GM18502 (cell line): ENCODE measurements around the gene COL4A6.

Source experiments
- ATAC-seq: cut with Tn5 transposase; IDR thresholded peaks from one replicate; pipeline ENCODE4 v1.9.1; 2021; ENCODE audit warnings: mild to moderate bottlenecking; ENCODE audit not compliant: unreplicated experiment, poor library complexity

The COL4A6 gene

DNA sequence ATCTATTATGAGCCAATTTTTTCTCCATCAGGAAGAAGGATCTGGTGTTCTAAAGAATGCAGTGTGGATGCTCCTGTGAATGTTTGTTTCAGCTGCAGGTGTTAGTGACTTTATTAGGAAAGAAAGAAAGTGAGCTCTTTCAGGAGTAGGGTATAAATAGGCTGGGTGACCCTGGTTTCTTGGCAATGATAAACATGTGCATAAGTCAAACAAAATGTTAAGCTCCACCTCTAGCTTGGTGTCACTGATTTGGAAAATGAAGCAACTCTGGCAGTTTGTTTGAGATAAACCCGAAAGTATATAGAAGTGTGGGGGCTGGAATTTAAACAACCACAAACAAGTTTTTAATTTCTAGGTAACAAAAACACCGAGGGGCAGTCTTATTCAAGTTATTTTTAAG is 152.3 kb downstream of the COL4A6 start:
- no peak for ATAC-seq

DNA sequence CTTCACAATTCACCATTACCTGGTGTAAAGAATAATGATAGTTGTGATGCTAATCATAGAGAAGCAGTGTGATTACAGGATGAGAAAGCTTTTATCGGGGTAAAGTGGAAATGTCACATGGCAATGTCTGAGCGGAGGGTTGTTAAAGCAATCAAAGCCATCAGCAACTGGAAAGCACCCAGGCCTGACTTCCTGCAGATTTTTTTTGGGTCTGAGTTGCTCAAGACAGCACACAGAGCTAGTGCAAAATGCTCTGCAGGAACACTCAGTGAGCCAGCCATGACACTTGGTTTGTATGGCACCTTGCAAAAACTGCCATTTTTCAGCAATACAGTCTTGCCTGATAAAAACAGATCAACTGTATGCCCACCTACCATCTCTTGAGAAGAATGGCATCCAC is 152.9 kb downstream of the COL4A6 start:
- no peak for ATAC-seq

DNA sequence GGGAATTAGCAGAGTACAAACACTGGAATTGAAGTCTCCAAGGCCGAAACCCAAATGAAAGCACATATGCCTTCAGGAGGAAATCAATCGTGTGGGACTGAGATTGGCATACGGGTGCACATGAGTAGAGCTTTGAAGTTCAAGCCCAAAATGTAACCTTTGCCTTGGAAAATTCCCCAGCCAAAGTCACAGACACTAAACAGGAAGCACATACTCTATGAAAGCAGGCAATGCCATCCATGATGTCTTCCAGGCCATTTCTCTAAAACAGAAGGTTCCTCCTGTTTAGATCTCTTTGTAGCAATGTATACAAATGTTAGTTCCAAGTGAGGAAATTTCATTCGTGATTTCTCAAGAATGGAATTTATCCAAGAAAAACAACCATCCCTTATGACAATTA is 162.5 kb downstream of the COL4A6 start:
- ATAC-seq, result no peak

DNA sequence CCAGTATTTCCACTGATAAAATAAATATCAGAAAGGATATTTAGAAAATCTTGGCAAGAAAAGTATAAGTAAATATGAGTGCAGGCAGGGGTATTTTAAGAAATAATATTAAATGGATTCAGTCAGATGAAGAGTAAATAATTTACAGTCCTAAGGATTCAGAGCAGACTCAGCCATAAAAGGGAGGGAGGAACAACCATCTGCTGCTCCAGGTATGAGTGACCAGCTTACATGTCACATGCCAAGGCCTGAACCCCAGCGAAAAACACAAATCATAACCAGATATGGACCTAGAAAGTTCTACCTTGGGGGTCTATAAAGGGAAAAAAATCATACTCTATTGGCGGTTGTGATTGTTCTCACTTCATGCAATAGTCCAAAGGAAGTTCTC is 166.8 kb downstream of the COL4A6 start:
- no peak for ATAC-seq

DNA sequence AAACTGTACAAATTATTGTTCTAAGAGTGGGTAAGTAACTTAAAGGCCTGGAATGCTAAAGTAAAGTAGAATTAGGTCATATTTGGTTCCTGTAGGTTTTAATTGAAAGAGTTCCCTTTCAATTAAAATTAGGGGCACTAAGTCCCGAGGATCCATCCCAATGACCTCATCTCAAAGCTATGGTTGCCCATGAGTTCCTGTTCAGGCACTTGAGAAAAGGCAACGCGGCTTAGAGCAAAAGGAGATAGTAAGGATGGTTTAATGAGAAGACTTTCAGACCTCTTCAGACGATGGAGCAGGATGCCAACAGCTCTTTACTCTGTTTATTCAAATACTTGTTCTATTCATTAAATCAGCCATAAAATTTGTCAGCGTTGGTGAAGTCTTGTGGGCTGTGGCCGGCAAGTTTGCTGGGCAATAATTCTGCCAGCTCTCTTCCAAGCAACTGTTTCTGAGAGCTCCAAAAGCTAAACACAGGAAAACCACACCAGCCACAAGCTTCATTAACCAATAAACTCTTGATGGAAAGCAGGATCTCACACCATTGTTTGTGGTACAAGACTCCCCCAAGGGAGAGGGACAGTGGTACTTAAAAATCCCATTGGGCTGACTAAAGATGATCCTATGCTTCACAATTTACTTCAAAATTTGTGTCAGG is 167.4 kb downstream of the COL4A6 start:
- ATAC-seq, result no peak

DNA sequence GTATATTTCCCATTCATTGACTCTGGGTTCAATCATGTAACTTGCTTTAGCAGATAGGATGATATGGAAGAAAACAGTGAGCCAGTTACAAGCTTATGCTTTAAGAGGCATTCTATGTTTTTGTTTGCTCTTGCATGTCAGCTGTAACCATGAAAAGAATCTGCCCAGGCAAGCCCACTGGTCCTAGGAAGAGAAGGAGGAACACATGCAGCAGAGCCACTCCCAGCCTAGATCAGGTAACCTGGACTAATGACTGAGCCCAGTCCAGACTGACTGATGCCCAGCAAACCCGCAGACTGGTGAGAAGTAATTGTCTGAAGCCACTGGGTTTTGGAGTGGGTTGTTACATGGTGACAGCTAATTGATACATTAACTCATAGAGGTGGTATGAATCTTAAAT is 167.9 kb downstream of the COL4A6 start:
- ATAC-seq, result no peak

DNA sequence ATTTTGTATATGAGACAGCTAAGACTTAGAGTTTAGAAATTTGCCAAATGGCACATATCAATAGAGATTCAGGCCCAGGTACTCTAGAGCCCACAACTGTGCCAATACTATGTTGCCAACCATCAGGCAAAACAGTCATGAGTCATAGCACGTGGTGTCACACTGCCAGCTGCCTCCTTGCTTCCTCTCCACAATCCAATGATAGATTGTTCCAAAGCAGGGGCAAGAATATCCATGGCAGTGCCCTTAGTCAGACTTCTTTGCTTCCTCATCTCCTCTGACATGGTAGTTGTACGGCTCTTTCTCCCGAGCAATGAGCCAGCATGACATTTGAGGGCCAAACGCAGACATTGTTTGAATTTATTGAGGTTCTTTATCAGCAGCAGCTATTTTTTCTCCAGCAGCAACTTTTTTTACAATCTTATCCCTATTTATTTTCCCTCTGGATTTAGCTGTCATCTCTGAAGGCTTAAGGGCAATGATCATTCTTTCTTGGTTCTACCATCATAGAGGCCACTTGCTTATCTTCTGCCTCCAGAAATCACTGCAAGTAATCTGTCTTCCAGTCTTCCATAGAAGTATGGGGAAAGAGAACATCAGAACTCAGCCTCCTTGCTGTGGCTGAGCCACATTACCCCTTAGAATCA is 169.7 kb downstream of the COL4A6 start:
- no peak for ATAC-seq

DNA sequence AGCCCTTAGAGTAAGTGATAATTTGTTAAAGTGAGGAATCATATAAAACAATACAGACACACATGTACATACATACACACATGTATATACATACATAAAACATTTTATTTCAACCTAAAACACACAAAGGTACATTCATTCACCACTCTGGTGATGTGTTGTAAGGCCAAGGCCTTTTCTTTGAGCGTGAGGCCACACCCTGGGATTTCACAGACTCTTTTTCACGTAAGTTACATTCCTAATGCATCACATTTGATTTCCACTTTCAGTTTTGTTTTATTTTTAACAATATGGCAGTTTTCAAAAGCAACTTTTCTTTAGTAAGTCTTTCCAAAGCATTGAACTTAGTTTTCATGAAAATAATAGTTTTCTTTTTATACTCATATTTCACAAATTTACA is 170.7 kb downstream of the COL4A6 start:
- no peak for ATAC-seq

DNA sequence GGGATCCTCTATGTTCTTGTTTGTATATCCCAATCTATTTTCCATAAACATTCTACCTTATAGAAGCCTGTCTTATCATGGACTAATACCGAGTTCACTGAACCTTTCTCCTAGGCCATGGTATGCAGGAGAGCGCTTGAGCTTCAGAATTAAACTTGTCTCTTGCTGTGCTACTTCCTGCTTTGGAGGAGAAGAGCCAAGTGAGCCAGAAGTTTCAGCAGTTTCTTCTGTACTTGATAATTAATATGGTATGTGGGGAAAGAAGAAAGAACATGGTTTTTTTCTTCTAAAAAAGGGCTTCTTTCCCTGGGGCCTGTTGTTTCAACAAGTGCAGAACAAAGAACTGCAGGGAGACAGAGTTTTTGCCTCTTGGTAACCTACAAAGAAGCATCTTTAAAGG is 173.8 kb downstream of the COL4A6 start:
- ATAC-seq, result no peak

DNA sequence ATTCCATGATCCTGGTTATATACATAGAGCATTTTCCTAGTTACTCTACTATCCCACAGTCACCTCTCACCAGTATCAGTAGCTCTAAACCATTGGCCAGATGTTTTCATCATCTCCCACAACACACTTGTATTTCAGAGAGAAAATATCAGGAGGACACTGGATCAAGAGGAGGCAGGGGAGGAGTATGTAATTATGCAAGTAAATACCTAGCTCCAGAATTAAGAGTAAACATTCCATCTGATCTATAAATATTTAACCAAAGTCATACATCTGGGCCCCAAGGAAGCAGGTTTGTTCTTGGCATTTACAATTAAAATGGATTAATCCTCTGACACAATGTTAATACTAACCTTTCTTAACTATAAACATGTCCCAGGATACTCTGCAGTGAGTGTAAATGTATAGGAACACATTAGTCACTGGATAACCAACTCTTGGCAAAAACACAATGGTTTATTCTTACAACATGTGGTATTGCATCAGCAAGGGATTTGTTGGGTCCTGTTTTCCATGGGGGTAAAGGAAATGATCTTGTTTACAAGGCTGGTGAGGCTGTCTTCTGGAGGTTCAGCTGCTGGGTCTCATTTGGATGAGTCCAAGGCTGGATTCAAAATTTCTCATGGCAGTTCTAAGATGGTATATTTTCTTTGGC is 176.5 kb downstream of the COL4A6 start:
- ATAC-seq, result no peak

DNA sequence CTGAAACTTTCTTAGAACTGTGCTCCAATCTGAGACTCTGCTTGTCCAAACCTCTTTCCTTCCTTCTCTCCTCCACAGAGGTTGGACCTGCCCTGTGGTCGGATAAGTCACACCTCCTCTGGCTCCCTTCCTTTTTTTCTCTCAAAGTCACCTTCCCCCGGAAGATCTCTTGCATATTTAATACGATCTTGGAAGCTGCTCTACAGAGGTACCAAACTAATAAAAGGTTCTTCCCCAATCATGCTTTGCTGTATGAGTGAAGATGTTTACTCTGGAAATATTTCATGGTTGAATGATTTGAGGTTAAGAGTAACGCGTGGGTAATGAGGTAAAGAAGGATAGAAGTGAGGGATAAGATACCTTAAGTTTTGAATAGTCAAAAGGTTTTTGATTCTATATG is 180.7 kb downstream of the COL4A6 start:
- no peak for ATAC-seq

DNA sequence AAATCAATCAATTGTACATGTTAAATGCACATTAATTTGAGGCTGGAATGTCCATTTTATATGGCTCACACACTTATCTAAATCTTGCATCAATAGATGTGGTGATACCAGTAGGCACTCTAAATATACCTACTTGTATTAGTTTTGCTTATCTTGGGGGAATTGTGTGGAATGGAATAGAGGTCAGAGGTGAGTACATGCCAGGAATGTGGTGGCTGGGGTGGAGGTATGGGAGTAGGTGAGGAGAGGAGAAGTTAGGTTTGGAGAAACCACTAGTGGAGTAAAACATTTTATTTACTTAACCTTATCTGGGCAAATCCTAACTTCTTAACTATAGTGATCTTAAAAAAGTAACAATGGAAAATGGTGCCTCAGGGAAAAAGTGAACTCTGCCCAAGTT is 183.6 kb downstream of the COL4A6 start:
- ATAC-seq, result no peak

DNA sequence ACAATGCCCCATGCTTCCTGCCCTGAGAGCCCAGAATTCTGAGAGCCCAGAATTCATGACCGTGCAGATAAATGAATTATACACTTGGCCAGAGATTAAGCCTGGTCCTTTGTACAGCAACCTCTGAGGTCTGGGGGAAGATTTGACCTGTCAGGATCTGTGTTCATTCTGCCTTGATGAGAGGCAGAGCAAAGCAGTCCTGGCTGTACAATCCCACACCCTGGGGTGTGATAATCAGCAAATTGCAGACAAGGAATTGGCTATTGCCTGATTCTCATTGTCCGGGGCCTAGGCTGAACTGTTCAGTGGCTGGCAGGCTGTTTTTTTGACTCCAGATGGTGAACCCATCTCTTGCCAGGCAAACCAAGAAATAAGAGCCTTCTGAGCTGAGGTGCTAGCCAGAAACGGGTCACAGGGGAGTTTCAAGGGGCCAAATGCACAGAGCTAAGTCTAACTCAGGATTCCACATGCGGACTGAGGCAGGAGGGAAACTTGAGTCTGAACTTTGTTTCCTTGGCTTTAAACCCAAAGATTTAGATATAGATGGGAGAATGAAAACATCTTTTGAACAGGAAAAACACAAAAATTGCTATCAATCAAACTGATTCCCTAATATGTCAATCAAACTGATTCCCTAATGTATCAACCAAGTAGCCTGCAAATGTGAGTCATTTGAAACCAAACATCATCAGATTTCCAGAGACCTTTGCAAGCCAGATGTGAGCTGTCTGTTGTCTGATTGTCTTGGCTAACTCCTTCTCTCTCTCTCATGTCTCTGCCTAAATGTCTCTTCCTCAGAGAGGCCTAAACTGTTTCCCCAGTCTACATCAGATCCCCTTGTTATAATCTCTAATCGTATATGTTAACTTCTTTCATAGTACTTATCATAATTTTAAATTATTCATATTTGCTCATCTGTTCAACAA is 187.3 kb downstream of the COL4A6 start:
- no peak for ATAC-seq

DNA sequence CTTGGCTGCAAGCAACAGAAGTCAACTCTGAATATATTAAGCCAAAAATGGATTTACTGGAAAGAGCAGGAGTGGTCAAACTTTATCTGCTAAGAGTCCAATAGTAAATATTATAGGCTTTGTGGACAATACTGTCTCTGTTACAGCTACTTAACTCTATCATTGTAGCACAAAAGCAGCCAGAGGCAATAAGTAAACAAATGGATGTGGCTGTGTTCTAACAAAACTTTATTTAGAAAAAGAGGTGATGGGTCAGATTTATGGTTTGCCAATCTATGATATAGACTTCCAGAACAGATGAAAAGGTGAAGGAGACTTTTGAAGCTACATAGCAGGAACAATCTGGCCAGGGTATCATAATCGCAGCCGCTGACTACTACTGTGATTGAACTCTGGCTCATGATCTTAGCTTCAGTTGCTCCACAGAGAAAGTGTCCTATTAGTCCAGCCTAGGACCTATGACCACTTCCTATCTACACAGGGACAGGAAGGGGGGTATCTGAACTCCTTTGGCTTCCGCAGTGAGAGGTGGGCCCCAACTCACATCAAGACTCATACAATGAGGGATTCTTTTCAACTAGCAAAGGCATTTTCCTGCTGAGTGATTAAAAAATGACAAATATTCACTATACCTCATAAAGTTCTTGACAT is 191.8 kb downstream of the COL4A6 start:
- no peak for ATAC-seq

DNA sequence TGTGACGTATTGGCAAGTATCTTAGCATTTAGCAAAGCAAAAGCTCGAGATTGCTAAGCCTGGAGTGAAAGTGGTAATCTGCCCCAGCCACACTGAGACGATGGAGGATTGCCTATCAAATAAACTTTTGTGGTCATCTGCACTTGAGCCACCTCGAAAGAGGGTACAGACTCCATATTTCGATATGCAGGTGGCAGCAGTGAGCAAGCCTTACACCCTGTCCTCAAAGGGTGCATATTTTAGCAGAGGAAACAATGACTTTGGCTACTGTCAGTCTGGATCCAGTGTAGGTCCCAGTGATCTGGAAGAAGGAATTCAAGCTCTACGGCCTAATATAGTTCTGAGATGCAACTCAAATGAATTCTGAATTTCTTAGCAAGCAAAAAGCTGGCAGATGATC is 192.8 kb downstream of the COL4A6 start:
- no peak for ATAC-seq

DNA sequence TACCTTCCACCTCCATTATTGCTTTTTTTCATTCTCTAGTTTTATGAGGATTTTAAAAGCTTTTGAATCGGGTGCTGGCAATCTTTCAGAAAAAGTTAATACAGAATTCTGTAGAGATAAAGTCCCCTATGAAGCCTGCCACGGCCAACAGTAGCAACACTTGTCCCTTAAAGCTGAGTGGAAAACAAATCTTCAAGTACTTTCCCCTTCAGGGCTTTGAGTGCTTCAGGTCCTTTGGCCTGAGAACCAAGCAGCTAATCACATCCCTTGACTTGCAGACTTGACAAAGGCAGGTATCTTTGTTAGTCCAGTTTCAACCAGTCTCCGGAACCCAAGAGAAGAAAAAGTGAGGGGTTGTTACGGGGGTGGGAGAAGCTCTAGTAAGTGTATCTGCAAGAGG is 202.2 kb downstream of the COL4A6 start:
- no peak for ATAC-seq

DNA sequence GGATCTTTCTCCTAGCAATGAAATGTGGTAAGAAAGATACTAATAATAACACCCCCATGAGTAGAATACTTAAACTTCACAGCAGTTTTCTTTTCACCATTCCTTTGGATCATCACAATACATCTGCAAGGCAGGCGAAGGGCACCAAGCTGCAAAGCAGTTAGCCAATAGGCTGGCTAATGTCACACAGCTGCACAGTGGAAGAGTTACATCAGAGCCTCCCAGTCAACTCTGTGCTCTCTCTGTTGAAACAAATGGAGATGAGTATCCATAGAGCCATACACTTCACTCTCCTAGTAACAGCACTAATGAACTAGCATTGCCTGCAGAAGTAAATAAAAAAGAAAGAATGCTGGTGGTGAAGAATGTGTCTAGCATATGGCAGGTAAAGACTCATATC is 207.6 kb downstream of the COL4A6 start:
- ATAC-seq, result no peak

DNA sequence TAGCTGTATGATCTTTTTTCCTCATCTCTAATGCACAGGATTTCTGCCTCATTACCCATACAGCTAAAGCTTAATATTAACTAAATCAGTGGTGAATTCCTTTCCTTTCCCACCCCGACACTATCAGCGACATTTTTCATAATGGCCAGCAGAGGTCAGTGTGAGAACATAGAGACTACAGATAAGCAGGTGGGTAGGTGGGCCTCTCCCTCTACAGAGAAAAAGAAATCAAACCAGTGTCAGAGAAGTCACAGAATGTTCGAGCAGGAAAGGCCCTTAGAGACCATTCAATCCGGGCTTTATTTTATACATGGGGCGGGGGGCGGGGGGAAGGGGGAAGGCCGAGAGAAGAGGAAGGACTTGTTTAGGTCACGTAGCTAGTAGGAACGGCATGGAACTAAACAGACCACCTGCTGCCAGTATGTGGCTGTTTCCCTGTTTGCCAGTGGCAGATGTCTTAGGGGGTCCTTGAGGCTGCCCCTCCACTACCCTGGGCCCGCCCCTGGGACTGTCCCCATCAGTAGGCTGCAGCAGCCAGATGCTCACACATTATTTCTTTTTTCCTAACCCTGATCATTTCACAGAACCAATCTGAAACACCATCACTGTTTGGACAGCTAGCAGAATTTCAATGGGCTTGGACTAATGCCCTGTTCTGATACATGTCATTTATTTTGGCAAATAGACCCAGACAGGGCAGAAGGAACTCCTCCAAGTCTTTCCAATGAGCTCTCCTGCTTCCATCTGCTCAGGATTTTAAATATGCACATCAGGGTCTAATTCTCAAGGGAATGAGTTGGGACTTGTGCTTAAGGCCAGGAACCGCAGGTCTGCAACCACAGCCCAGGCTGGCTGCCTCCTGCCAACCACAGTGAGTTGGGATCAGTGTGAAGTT is 213.2 kb downstream of the COL4A6 start:
- peak; percentile 69 for ATAC-seq

DNA sequence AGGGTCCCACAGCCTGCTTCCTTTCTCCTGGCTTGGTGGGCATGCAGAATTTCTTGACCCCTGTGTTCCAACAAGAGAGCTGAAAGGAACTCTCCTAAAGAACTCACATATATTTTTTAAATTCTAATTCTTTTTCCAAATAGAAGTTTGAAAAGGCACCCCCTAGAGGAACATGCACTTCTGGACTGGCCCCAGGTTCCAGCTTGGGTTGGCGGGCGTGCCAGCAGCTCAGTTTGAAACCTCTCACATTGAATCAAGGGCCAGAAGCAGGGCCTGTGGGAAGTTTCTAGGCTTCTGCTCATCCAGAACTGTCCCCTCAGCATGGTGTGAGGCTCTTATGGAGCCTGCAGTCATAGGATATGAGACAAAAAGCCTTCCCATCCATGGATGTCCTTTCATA is 214.0 kb downstream of the COL4A6 start:
- ATAC-seq, result no peak
